Mammary epithelial cell (primary cell): ENCODE measurements around the gene GDF15.

Experiments
- CTCF ChIP-seq, 2 donors: IDR thresholded peaks in 1 of 2; conservative IDR thresholded peaks in 1 of 2; 2 replicates each; pipeline ENCODE4 v1.5.1; 2011 to 2012; ENCODE audit warnings: inconsistent platforms in 2 of 2, low read length in 2 of 2, mild to moderate bottlenecking in 2 of 2, control low read depth in 1 of 2, low read depth in 1 of 2; ENCODE audit not compliant: insufficient read depth in 1 of 2; ENCODE audit errors: extremely low read depth in 1 of 2
- EZH2 ChIP-seq: IDR thresholded peaks from 2 replicates; pipeline ENCODE4 v1.6.1; 2012; ENCODE audit warnings: low read length, inconsistent platforms, borderline replicate concordance

DNA sequence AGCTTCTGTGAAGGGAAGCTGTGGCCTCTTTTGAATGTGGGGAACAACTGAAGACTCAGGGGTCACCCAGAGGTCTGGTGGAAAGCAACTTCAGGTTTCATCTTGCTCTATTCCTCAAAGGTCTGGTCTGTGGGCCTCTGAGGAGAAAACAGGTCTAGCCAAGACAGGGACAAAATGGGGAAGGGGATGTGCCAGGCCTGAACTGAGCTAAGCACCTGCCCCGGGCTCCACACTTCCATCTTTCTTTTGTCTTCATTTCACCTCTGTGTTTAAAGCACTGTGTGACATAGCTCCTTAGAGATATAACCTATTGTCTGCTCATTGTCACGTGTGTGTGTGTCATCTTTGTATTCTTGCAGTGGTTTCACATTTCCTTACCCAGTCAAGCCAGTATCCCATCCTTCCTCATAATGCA lies 19.9 kb upstream of the GDF15 start:
- TF ChIP-seq CTCF (conservative IDR thresholded peaks at IDR 0.05 in 1 of 2, IDR thresholded peaks at IDR 0.05 in 1 of 2; ENCODE audit: extremely low read depth in 1 of 2, insufficient read depth in 1 of 2, low read depth in 1 of 2, low read length in 2 of 2) = no peak
- TF ChIP-seq EZH2 = no peak
